Kidney (tissue), 14 donors: ENCODE data around the gene LAIR2. TPM values are rescaled to one million over a fixed set of nuclear protein-coding genes. Genes with fewer than 3 reads are reported as not detected.

ENCODE experiments used
- DNase-seq, 5 donors: peaks; one replicate each; pipeline ENCODE4 v3.0.0-alpha.2; 2013 to 2020
- FAIRE-seq: peaks from 2 replicates; lab custom pipeline; 2012; peaks lifted over from hg19 to GRCh38; lab: Jason Lieb, UNC
- H3K27ac ChIP-seq, 2 donors: one replicate each; pipeline ENCODE4 v1.7.0; 2013; ENCODE audit warnings: low read depth in 2 of 2, low read length in 2 of 2, inconsistent platforms in 1 of 2
- H3K27me3 ChIP-seq: one replicate; pipeline ENCODE4 v1.7.1; 2013; ENCODE audit warnings: low read length, inconsistent platforms; ENCODE audit not compliant: control insufficient read depth, insufficient read depth
- H3K36me3 ChIP-seq, 3 donors: one replicate each; pipeline versions ENCODE4 v1.7.0 to v1.7.1; 2013; ENCODE audit warnings: low read length in 3 of 3, control low read depth in 1 of 3, inconsistent platforms in 1 of 3; ENCODE audit not compliant: insufficient read depth in 3 of 3, control insufficient read depth in 2 of 3
- H3K4me1 ChIP-seq, 3 donors: one replicate each; pipeline versions ENCODE4 v1.7.0 to v1.7.1; 2013; ENCODE audit warnings: low read length in 3 of 3, inconsistent platforms in 1 of 3, low read depth in 1 of 3; ENCODE audit not compliant: control insufficient read depth in 2 of 3, insufficient read depth in 2 of 3
- H3K4me3 ChIP-seq, 3 donors: one replicate each; pipeline versions ENCODE4 v1.7.0 to v1.8.1; 2013; ENCODE audit warnings: low read length in 3 of 3, control low read depth in 1 of 3, inconsistent platforms in 1 of 3
- H3K9ac ChIP-seq, 3 donors: one replicate each; pipeline versions ENCODE4 v1.7.0 to v1.7.1; 2013; ENCODE audit warnings: low read length in 3 of 3, control low read depth in 1 of 3, inconsistent platforms in 1 of 3
- H3K9me3 ChIP-seq, 3 donors: one replicate each; pipeline versions ENCODE4 v1.7.0 to v1.7.1; 2013; ENCODE audit warnings: low read length in 3 of 3, control low read depth in 1 of 3, inconsistent platforms in 1 of 3; ENCODE audit not compliant: control insufficient read depth in 2 of 3, insufficient read depth in 1 of 3
- intact Hi-C: fragments of 100-400 bp; cut with DNase I; formaldehyde crosslinking; loops from one replicate; pipeline ENCODE4 v1.11.1; 2022
- polyA plus RNA-seq: library from polyadenylated mRNA; stranded (reverse); fragments of 350-450 nt; fragmentation: Illumina TruSeq; extraction: RNeasy Lipid Tissue Mini Kit (QIAGEN cat#74804); gene quantifications from one replicate; pipeline ENCODE4 v1.2.3, GENCODE V29; 2014; ENCODE audit warnings: low read depth, low replicate concordance; ENCODE audit not compliant: insufficient read depth
- total RNA-seq: library from RNA; stranded (reverse); fragmentation: NEBNext Ultra II Directional; extraction: Animal tissue kit (Norgen Biotek cat#: 25700); gene quantifications from one replicate; pipeline ENCODE4 v1.2.1, GENCODE V29; 2021
- TF ChIP-seq, protein P1 (sequence below): IDR thresholded peaks from 3 replicates; pipeline ENCODE4 v1.5.1; 2012; ENCODE audit warnings: mild to moderate bottlenecking, moderate library complexity, borderline replicate concordance; ENCODE audit not compliant: insufficient read depth; ENCODE audit errors: extremely low read depth
- donor health status: control.
- donor health status: control.
- donor health status: control.
- donor health status: control.
- donor health status: control.
- donor health status: DM: yes; HTN: yes; CAD: no.
- donor health status: Normal renal cell carcinoma (clear cell type).

The LAIR2 gene
- total and polyA plus RNA-seq, 2 donors from 2014 or later = not detected

DNA sequence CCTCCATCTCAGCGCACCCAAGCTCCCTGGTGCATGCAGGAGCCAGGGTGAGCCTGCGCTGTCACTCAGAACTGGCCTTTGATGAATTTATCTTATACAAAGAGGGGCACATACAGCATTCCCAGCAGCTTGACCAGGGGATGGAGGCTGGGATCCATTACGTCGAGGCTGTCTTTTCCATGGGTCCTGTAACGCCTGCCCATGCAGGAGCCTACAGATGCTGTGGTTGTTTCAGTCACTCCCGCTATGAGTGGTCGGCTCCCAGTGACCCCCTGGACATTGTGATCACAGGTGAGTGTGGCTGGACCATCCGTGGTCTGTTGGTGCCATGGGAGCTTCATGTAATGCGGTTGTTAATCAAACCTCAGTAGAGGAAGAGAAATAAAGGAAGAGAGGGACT, 33.0 kb downstream of the LAIR2 start:
- H3K9ac ChIP-seq = no peak overlapping the region
- no peak for FAIRE-seq
- H3K4me3 ChIP-seq = no peak overlapping the region
- no peaks in the 10 kb centered on the region for H3K4me1 ChIP-seq
- no peaks in the 10 kb centered on the region for H3K36me3 ChIP-seq
- DNase-seq = no peak
- TF ChIP-seq, protein P1, sequence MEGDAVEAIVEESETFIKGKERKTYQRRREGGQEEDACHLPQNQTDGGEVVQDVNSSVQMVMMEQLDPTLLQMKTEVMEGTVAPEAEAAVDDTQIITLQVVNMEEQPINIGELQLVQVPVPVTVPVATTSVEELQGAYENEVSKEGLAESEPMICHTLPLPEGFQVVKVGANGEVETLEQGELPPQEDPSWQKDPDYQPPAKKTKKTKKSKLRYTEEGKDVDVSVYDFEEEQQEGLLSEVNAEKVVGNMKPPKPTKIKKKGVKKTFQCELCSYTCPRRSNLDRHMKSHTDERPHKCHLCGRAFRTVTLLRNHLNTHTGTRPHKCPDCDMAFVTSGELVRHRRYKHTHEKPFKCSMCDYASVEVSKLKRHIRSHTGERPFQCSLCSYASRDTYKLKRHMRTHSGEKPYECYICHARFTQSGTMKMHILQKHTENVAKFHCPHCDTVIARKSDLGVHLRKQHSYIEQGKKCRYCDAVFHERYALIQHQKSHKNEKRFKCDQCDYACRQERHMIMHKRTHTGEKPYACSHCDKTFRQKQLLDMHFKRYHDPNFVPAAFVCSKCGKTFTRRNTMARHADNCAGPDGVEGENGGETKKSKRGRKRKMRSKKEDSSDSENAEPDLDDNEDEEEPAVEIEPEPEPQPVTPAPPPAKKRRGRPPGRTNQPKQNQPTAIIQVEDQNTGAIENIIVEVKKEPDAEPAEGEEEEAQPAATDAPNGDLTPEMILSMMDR = no peak
- no peaks in the 10 kb centered on the region for H3K27me3 ChIP-seq
- H3K27ac ChIP-seq = no peak overlapping the region
- no peaks in the 10 kb centered on the region for H3K9me3 ChIP-seq
- intact Hi-C loops = no loop called here

DNA sequence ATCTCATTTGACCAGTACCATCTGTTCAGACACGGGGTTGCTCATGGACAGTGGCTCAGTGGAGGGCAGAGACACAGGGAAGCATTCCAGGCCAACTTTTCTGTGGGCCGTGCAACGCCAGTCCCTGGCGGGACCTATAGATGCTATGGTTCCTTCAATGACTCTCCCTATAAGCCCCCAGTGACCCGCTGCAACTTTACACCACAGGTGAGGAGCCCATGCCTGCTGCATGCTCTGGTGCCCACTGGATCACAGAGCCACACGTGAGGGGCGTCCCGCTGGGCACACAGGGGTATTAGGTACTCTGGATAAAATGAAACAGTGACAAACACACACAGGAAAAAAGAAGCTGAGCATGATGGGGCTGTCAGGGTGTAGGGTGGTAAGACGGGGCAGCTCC, 34.3 kb downstream of the LAIR2 start:
- no peaks in the 10 kb centered on the region for H3K4me1 ChIP-seq
- FAIRE-seq (no peak), DNase-seq (no peak)
- no peak overlapping the region for H3K4me3 ChIP-seq
- no peaks in the 10 kb centered on the region for H3K27me3 ChIP-seq
- TF ChIP-seq, protein P1 = no peak
- H3K9ac ChIP-seq = no peak overlapping the region
- intact Hi-C loops = no loop called here
- no peak overlapping the region for H3K27ac ChIP-seq
- no peaks in the 10 kb centered on the region for H3K36me3 ChIP-seq
- H3K9me3 ChIP-seq = no peaks in the 10 kb centered on the region

DNA sequence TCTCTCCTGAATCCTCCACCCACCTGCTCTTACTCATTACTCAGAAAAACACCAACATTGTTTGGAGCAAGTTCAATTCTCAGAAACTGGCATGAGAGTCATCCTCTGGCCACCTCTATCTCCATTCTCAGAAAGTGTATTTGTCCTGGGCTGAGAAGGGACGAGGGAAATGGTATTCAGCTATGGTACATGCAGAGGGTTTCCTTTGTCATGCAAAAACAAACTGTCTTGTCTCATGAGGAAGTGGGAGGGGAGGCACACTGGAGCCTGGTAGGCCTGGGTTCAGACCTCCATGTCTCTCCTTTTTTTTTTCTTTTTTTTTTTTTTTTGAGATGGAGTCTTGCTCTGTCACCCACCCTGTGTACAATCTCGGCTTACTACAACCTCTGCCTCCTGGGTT, 39.1 kb downstream of the LAIR2 start:
- H3K9me3 ChIP-seq = no peaks in the 10 kb centered on the region
- no peak overlapping the region for H3K9ac ChIP-seq
- TF ChIP-seq, protein P1 = no peak
- no peaks in the 10 kb centered on the region for H3K27me3 ChIP-seq
- H3K4me1 ChIP-seq = no peaks in the 10 kb centered on the region
- no peak for FAIRE-seq
- no peaks in the 10 kb centered on the region for H3K36me3 ChIP-seq
- H3K4me3 ChIP-seq = no peak overlapping the region
- no peak for DNase-seq
- intact Hi-C loops = no loop called here
- H3K27ac ChIP-seq = no peak overlapping the region

DNA sequence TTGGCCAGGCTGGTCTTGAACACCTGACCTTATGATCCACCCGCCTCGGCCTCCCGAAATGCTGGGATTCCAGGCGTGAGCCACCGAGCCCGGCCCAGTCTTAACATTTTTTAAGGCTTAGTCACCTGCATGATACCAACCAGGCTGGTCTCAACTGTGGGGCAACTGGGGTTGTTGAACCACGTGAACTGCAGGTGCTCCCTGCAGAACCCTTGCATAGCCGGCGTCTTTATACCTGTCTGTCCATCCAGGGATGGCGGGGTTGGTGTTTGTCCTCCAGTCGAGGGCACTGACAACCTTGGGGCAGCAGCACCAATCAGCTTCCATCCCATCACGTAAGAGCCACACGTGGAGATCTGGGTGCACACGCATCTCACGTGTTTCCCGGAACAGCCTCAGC, 46.2 kb downstream of the LAIR2 start:
- H3K27ac ChIP-seq = no peak overlapping the region
- intact Hi-C loops = no loop called here
- no peak overlapping the region for H3K4me3 ChIP-seq
- no peaks in the 10 kb centered on the region for H3K9me3 ChIP-seq
- H3K36me3 ChIP-seq = no peaks in the 10 kb centered on the region
- H3K9ac ChIP-seq = no peak overlapping the region
- H3K4me1 ChIP-seq = no peaks in the 10 kb centered on the region
- TF ChIP-seq, protein P1 = no peak
- no peak for DNase-seq
- no peak for FAIRE-seq
- no peaks in the 10 kb centered on the region for H3K27me3 ChIP-seq
